GM12891 (cell line): ENCODE results near the gene ABCC9.

Source experiments
- POLR2A ChIP-seq: IDR thresholded peaks from 2 replicates; pipeline ENCODE4 v1.6.1; 2011; ENCODE audit warnings: low read depth, low read length, control low read depth
- POLR2AphosphoS5 ChIP-seq: IDR thresholded peaks from 2 replicates; pipeline ENCODE4 v1.6.1; 2011; ENCODE audit warnings: low read depth, low read length, control low read depth
- TAF1 ChIP-seq: IDR thresholded peaks from 2 replicates; pipeline ENCODE4 v1.6.1; 2011; ENCODE audit warnings: low read depth, low read length, control low read depth

DNA sequence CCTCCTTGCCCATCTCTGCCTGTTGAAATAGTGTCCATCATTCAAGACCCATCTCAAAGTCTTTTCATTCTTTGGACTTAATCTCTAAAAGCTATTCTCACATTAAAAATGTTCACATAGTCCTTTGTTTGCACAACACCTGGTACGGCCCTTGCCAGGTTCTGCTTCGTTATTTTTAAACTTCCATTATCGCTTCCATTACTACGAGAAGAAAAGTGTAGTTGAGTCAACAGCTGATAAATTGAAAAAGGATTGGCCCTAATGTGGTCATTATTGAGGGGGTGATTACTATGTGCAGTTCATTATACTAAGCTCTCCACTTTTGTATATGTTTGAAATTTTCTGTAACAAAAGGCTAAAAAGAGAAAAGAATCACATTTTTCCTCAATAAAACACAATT lies 184.5 kb downstream of the ABCC9 start:
- TF ChIP-seq POLR2A (no peak), POLR2AphosphoS5 (no peak), TAF1 (no peak)
